ENCODE data around the gene CYTH4.

The CYTH4 gene

DNA sequence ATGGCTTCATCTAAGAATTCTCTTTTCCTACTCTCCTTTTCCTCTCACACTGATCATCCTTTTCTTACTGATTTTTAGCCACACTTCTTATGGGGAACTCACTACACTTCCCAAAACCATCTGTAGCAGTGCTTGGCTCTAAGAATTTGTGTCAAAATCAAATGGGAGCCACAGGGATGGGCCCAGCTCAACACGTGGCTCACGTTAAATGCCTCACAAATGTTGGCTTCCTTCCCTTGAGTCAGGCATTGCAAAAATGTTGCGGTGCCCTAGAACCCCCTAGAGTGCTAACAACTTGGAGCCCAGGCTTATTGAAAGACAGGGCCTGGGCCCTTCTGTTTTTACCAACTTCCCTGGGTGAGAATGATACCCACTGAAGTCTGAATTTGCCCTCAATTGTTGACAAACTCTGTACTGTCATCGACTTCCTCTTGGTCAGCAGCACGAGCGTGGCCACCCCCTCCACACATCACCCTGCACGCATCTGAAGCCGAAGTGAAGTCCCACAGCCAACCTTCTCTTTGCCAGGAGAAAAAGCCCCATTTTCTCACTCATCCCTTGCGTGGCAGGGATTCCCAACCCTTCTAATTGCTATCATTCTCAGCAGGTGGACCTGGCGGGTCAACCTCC, 75.3 kb downstream of the CYTH4 start:
- TF ChIP-seq CTCF (IDR thresholded peaks at IDR 0.05; ENCODE audit: extremely low read depth, missing control alignments), result no peak
- no peak for DNase-seq (ENCODE audit: low spot score)

- DNase-seq (ENCODE audit: low spot score), result no peak
- TF ChIP-seq CTCF (IDR thresholded peaks at IDR 0.05; ENCODE audit: extremely low read depth, missing control alignments), result no peak
Measured at GRCh38 chr22:37358386-37358785, 76.1 kb downstream of the CYTH4 start.

- DNase-seq (ENCODE audit: low spot score), result no peak
Measured at GRCh38 chr22:37358917-37359316, 76.6 kb downstream of the CYTH4 start.

GRCh38 chr22:37362621-37363020, 80.3 kb downstream of the CYTH4 start:
- TF ChIP-seq CTCF (IDR thresholded peaks at IDR 0.05; ENCODE audit: extremely low read depth, missing control alignments), result no peak
- no peak for DNase-seq (ENCODE audit: low spot score)

More at GRCh38 chr22:37358917-37359316, 76.6 kb downstream of the CYTH4 start:
- TF ChIP-seq CTCF (IDR thresholded peaks at IDR 0.05; ENCODE audit: extremely low read depth, missing control alignments), result no peak

DNA sequence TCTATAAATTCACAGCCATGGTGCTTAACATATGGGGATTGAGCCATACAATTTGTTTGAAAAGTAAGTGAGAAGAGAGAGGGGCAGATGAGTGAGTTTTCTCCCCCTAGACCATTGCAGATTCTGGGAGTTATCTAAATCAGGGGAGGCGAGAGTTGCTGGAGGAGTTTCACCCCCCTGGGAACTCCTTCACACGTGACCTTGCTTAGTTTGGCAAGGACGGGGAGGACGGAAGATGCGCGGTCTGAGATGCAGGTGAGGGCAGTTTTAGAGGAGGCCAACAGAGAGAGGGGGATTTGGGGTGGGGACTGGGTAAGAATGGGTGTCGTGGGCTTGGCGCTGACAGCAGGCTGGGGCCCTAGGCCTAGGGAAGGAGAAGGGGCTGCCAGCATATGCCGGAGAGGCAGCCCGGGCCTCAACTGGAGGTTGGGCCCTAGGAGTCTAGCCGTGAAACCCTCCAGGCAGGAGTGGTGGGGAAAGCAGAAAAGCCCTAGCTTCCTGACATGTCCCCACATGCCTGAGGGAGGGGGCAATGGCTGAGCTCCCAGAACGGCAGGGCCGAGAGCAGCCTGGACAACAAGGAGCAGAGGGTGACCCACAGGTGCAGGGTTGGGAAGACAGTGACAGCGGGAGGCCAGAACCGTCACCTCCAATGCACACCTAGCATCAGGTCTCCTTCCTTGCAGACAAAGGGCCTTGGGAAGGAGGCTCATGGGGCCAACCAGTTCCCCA, 81.1 kb downstream of the CYTH4 start:
- TF ChIP-seq CTCF (IDR thresholded peaks at IDR 0.05; ENCODE audit: extremely low read depth, missing control alignments), result no peak
- DNase-seq (ENCODE audit: low spot score), result no peak
